Activated CD4-positive, alpha-beta T cell treated with anti-CD3 and anti-CD28 coated beads, Interleukin-2, amount 10 ng/mL, durations not matched to agents 24 days and 14 days (primary cell): ENCODE measurements around the gene TRIM74. TPM values are rescaled to one million over a fixed set of nuclear protein-coding genes. Genes with fewer than 3 reads are reported as not detected.
"Not testable (repeated sequence)": the region's sequence is repeated elsewhere in the genome, so short reads cannot be mapped to it uniquely, and the experiment has no call there.

ENCODE experiments used
- DNase-seq: peaks from one replicate; pipeline ENCODE4 v3.0.0; 2022
- H3K27ac Mint-ChIP-seq: one replicate; pipeline ENCODE4 v1.8.0; 2022; ENCODE audit warnings: mild to moderate bottlenecking, mixed read lengths
- H3K27me3 Mint-ChIP-seq: one replicate; pipeline ENCODE4 v1.8.0; 2022; ENCODE audit warnings: mixed read lengths
- H3K36me3 Mint-ChIP-seq: one replicate; pipeline ENCODE4 v1.8.0; 2022; ENCODE audit warnings: low read depth, mild to moderate bottlenecking, mixed read lengths
- H3K4me1 Mint-ChIP-seq: one replicate; pipeline ENCODE4 v1.8.0; 2021; ENCODE audit warnings: mixed read lengths
- H3K4me3 Mint-ChIP-seq: one replicate; pipeline ENCODE4 v1.8.0; 2022; ENCODE audit warnings: mild to moderate bottlenecking, moderate library complexity, mixed read lengths
- H3K9me3 Mint-ChIP-seq: one replicate; pipeline ENCODE4 v1.8.0; 2021; ENCODE audit warnings: mixed read lengths
- intact Hi-C: fragments of 100-400 bp; cut with micrococcal nuclease; formaldehyde crosslinking; loops from one replicate; pipeline ENCODE4 v1.15.1; 2023
- total RNA-seq: library from RNA; stranded (reverse); gene quantifications from 2 replicates; pipeline ENCODE4 v1.2.3, GENCODE V29; 2022

TRIM74 gene
- total RNA-seq: 0.33 and 2.1 TPM in 2 replicates

- H3K4me1 Mint-ChIP-seq, H3K4me3 Mint-ChIP-seq, H3K36me3 Mint-ChIP-seq, H3K27ac Mint-ChIP-seq, intact Hi-C loops, H3K9me3 Mint-ChIP-seq, H3K27me3 Mint-ChIP-seq: not testable (repeated sequence)
- DNase-seq: peak; percentile 28
These were observed at the start of gene TRIM74 for GRCh38 chr7:72968980-72969516. Gene TRIM74, minus strand, starts transcription at chr7:72969466. Its CDS starts 3,309 bp downstream, at chr7:72966157.

GRCh38 chr7:73006491-73006890, 37.2 kb upstream of the TRIM74 start:
- H3K36me3 Mint-ChIP-seq, H3K4me3 Mint-ChIP-seq, H3K27me3 Mint-ChIP-seq, H3K9me3 Mint-ChIP-seq, H3K4me1 Mint-ChIP-seq, intact Hi-C loops, H3K27ac Mint-ChIP-seq: not testable (repeated sequence)
- peak; percentile 52 for DNase-seq

- H3K9me3 Mint-ChIP-seq, H3K4me1 Mint-ChIP-seq, intact Hi-C loops, H3K27me3 Mint-ChIP-seq, H3K36me3 Mint-ChIP-seq: not testable (repeated sequence)
- H3K27ac Mint-ChIP-seq: peak overlapping the region; percentile 100
- DNase-seq: peak; percentile 96
- H3K4me3 Mint-ChIP-seq: peak overlapping the region; percentile 98
These were observed 36.6 kb upstream of the TRIM74 start for GRCh38 chr7:73005693-73006447.

GRCh38 chr7:73005356-73005692, 36.1 kb upstream of the TRIM74 start:
- intact Hi-C loops: not testable (repeated sequence)

GRCh38 chr7:72997887-72998468, 28.7 kb upstream of the TRIM74 start:
- H3K4me1 Mint-ChIP-seq, H3K27ac Mint-ChIP-seq, H3K27me3 Mint-ChIP-seq, H3K4me3 Mint-ChIP-seq, intact Hi-C loops, H3K36me3 Mint-ChIP-seq, H3K9me3 Mint-ChIP-seq, DNase-seq: not testable (repeated sequence)

More at GRCh38 chr7:73005356-73005692, 36.1 kb upstream of the TRIM74 start:
- not testable (repeated sequence) for H3K4me1 Mint-ChIP-seq, H3K36me3 Mint-ChIP-seq, H3K27me3 Mint-ChIP-seq, H3K9me3 Mint-ChIP-seq
- H3K4me3 Mint-ChIP-seq: peak overlapping the region; percentile 98
- peak overlapping the region; percentile 100 for H3K27ac Mint-ChIP-seq
- DNase-seq: peak; percentile 93

GRCh38 chr7:72997447-72997846, 28.2 kb upstream of the TRIM74 start:
- H3K9me3 Mint-ChIP-seq, H3K4me3 Mint-ChIP-seq, DNase-seq, H3K27me3 Mint-ChIP-seq, H3K36me3 Mint-ChIP-seq, H3K4me1 Mint-ChIP-seq, H3K27ac Mint-ChIP-seq, intact Hi-C loops: not testable (repeated sequence)

GRCh38 chr7:72995484-72995883, 26.2 kb upstream of the TRIM74 start:
- H3K9me3 Mint-ChIP-seq, H3K27me3 Mint-ChIP-seq, H3K36me3 Mint-ChIP-seq, intact Hi-C loops, H3K27ac Mint-ChIP-seq, H3K4me1 Mint-ChIP-seq, H3K4me3 Mint-ChIP-seq: not testable (repeated sequence)
- DNase-seq: peak; percentile 25

- H3K4me3 Mint-ChIP-seq, H3K27ac Mint-ChIP-seq, H3K4me1 Mint-ChIP-seq, H3K27me3 Mint-ChIP-seq, H3K36me3 Mint-ChIP-seq, H3K9me3 Mint-ChIP-seq, intact Hi-C loops: not testable (repeated sequence)
- peak; percentile 37 for DNase-seq
These were observed 21.1 kb upstream of the TRIM74 start for GRCh38 chr7:72990146-72990913.

GRCh38 chr7:72982084-72982483, 12.8 kb upstream of the TRIM74 start:
- H3K36me3 Mint-ChIP-seq, intact Hi-C loops, DNase-seq, H3K4me1 Mint-ChIP-seq, H3K4me3 Mint-ChIP-seq, H3K27ac Mint-ChIP-seq, H3K27me3 Mint-ChIP-seq, H3K9me3 Mint-ChIP-seq: not testable (repeated sequence)

GRCh38 chr7:72980382-72980781, 11.1 kb upstream of the TRIM74 start:
- H3K4me3 Mint-ChIP-seq, intact Hi-C loops, H3K4me1 Mint-ChIP-seq, H3K9me3 Mint-ChIP-seq, H3K27ac Mint-ChIP-seq, H3K36me3 Mint-ChIP-seq, DNase-seq, H3K27me3 Mint-ChIP-seq: not testable (repeated sequence)

GRCh38 chr7:72976434-72976833, 7.2 kb upstream of the TRIM74 start:
- H3K27ac Mint-ChIP-seq, H3K9me3 Mint-ChIP-seq, intact Hi-C loops, H3K4me1 Mint-ChIP-seq, H3K4me3 Mint-ChIP-seq, H3K36me3 Mint-ChIP-seq, DNase-seq, H3K27me3 Mint-ChIP-seq: not testable (repeated sequence)

- H3K4me1 Mint-ChIP-seq, H3K36me3 Mint-ChIP-seq, H3K27ac Mint-ChIP-seq, H3K27me3 Mint-ChIP-seq, H3K4me3 Mint-ChIP-seq, intact Hi-C loops, H3K9me3 Mint-ChIP-seq, DNase-seq: not testable (repeated sequence)
These were observed 6.5 kb upstream of the TRIM74 start for GRCh38 chr7:72975656-72976286.

- not testable (repeated sequence) for H3K4me1 Mint-ChIP-seq
These were observed 5.5 kb upstream of the TRIM74 start for GRCh38 chr7:72974781-72975180.

GRCh38 chr7:72971505-72971904, 2.2 kb upstream of the TRIM74 start:
- H3K36me3 Mint-ChIP-seq, H3K27me3 Mint-ChIP-seq, H3K4me1 Mint-ChIP-seq, H3K9me3 Mint-ChIP-seq, intact Hi-C loops, H3K27ac Mint-ChIP-seq, DNase-seq, H3K4me3 Mint-ChIP-seq: not testable (repeated sequence)

More at GRCh38 chr7:72974781-72975180, 5.5 kb upstream of the TRIM74 start:
- DNase-seq, H3K36me3 Mint-ChIP-seq, H3K9me3 Mint-ChIP-seq, H3K27me3 Mint-ChIP-seq, intact Hi-C loops, H3K4me3 Mint-ChIP-seq, H3K27ac Mint-ChIP-seq: not testable (repeated sequence)
